ENCODE measurements around the gene PODXL2.

The PODXL2 gene

GRCh38 chr3:127675651-127676391 lies 46.8 kb downstream of the PODXL2 start:
- H3K27ac Mint-ChIP-seq, result no peak overlapping the region

GRCh38 chr3:127676456-127676855 lies 47.5 kb downstream of the PODXL2 start:
- H3K9me3 Mint-ChIP-seq, result no peaks in the 10 kb centered on the region
- H3K27me3 Mint-ChIP-seq (ENCODE audit: low read depth, poor library complexity), result peaks cover 38% of the 10 kb centered on the region
- DNase-seq, result no peak
- H3K4me3 Mint-ChIP-seq, result no peak overlapping the region
- H3K36me3 Mint-ChIP-seq (ENCODE audit: low read depth), result no peaks in the 10 kb centered on the region
- H3K4me1 Mint-ChIP-seq, result peaks cover 41% of the 10 kb centered on the region
- no peak overlapping the region for H3K27ac Mint-ChIP-seq
- TF ChIP-seq CTCF (IDR thresholded peaks at IDR 0.05), result no peak

More at GRCh38 chr3:127675651-127676391, 46.8 kb downstream of the PODXL2 start:
- Mint-ChIP-seq H3K4me3 (no peak overlapping the region), H3K27me3 (ENCODE audit: low read depth, poor library complexity) (peaks cover 42% of the 10 kb centered on the region), H3K36me3 (ENCODE audit: low read depth) (no peaks in the 10 kb centered on the region), H3K9me3 (no peaks in the 10 kb centered on the region), H3K4me1 (peaks cover 35% of the 10 kb centered on the region)
- no peak for DNase-seq
- TF ChIP-seq CTCF (IDR thresholded peaks at IDR 0.05), result no peak

GRCh38 chr3:127676921-127677351 lies 48.0 kb downstream of the PODXL2 start:
- no peak overlapping the region for H3K27ac Mint-ChIP-seq
- H3K4me1 Mint-ChIP-seq, result peaks cover 42% of the 10 kb centered on the region
- peaks cover 36% of the 10 kb centered on the region for H3K27me3 Mint-ChIP-seq (ENCODE audit: low read depth, poor library complexity)
- no peak overlapping the region for H3K4me3 Mint-ChIP-seq
- no peak for DNase-seq
- no peak for TF ChIP-seq CTCF (IDR thresholded peaks at IDR 0.05)
- no peaks in the 10 kb centered on the region for H3K36me3 Mint-ChIP-seq (ENCODE audit: low read depth)
- H3K9me3 Mint-ChIP-seq, result no peaks in the 10 kb centered on the region

GRCh38 chr3:127677541-127678314 lies 48.7 kb downstream of the PODXL2 start:
- no peak overlapping the region for H3K27ac Mint-ChIP-seq
- no peaks in the 10 kb centered on the region for H3K9me3 Mint-ChIP-seq
- no peaks in the 10 kb centered on the region for H3K36me3 Mint-ChIP-seq (ENCODE audit: low read depth)
- peaks cover 36% of the 10 kb centered on the region for H3K27me3 Mint-ChIP-seq (ENCODE audit: low read depth, poor library complexity)
- DNase-seq, result no peak
- peaks cover 46% of the 10 kb centered on the region for H3K4me1 Mint-ChIP-seq
- no peak for TF ChIP-seq CTCF (IDR thresholded peaks at IDR 0.05)
- no peak overlapping the region for H3K4me3 Mint-ChIP-seq

GRCh38 chr3:127678315-127678599 lies 49.3 kb downstream of the PODXL2 start:
- no peak for DNase-seq
- TF ChIP-seq CTCF (IDR thresholded peaks at IDR 0.05), result no peak
- Mint-ChIP-seq H3K27me3 (ENCODE audit: low read depth, poor library complexity) (peaks cover 36% of the 10 kb centered on the region), H3K4me3 (no peak overlapping the region), H3K4me1 (peaks cover 46% of the 10 kb centered on the region), H3K27ac (no peak overlapping the region), H3K36me3 (ENCODE audit: low read depth) (no peaks in the 10 kb centered on the region), H3K9me3 (no peaks in the 10 kb centered on the region)
